Osteoblast (primary cell): ENCODE measurements around the gene DCAF10. TPM values are rescaled to one million over a fixed set of nuclear protein-coding genes. Genes with fewer than 3 reads are reported as not detected.

Experiments
- DNase-seq: peaks from one replicate; pipeline ENCODE4 v3.0.0; 2011; ENCODE audit warnings: low spot score, mixed read lengths; ENCODE audit not compliant: insufficient read length; ENCODE audit errors: missing footprints
- H2AFZ ChIP-seq: 2 replicates; pipeline ENCODE4 v1.6.0; 2011; ENCODE audit warnings: mild to moderate bottlenecking, low read length
- H3K27ac ChIP-seq: 2 replicates; pipeline ENCODE4 v1.5.1; 2011; ENCODE audit warnings: mild to moderate bottlenecking, low read depth, low read length, moderate library complexity
- H3K27me3 ChIP-seq: 2 replicates; pipeline ENCODE4 v1.6.0; 2012; ENCODE audit warnings: mild to moderate bottlenecking, control low read depth, inconsistent platforms, low read length, moderate library complexity; ENCODE audit not compliant: insufficient read depth
- H3K36me3 ChIP-seq: 2 replicates; pipeline ENCODE4 v1.5.1; 2011; ENCODE audit warnings: mild to moderate bottlenecking, low read length, control low read depth, moderate library complexity; ENCODE audit not compliant: insufficient read depth
- H3K4me1 ChIP-seq: 2 replicates; pipeline ENCODE4 v1.5.1; 2011; ENCODE audit warnings: mild to moderate bottlenecking, low read length, control low read depth, moderate library complexity; ENCODE audit not compliant: insufficient read depth
- H3K4me2 ChIP-seq: 2 replicates; pipeline ENCODE4 v1.6.0; 2011; ENCODE audit warnings: mild to moderate bottlenecking, low read length; ENCODE audit not compliant: insufficient read depth
- H3K4me3 ChIP-seq: fragments of 200-600 bp; sonication (generic); 3 replicates; pipeline ENCODE4 v1.5.1; 2012; ENCODE audit warnings: mild to moderate bottlenecking, low read length, inconsistent platforms; ENCODE audit not compliant: insufficient read depth
- H3K79me2 ChIP-seq: 2 replicates; pipeline ENCODE4 v1.6.0; 2012; ENCODE audit warnings: mild to moderate bottlenecking, low read length, control low read depth, inconsistent platforms; ENCODE audit not compliant: insufficient read depth
- H3K9me3 ChIP-seq: 2 replicates; pipeline ENCODE4 v1.5.1; 2011; ENCODE audit warnings: low read depth, low read length, control low read depth
- H4K20me1 ChIP-seq: 2 replicates; pipeline ENCODE4 v1.6.0; 2012; ENCODE audit warnings: mild to moderate bottlenecking, low read length, control low read depth; ENCODE audit not compliant: insufficient read depth
- CTCF ChIP-seq: IDR thresholded peaks from 2 replicates; pipeline ENCODE4 v1.5.1; 2011; ENCODE audit warnings: mild to moderate bottlenecking, low read depth, low read length, moderate library complexity; ENCODE audit errors: extremely low read depth
- total RNA-seq: library from RNA; depleted of rRNA; stranded (reverse); fragments of >200 nt; gene quantifications from 2 replicates; pipeline ENCODE4 v1.2.3, GENCODE V29; 2012

DCAF10 gene
- total RNA-seq, 1 donor = 30.4 TPM

GRCh38 chr9:37752642-37753488, 47.7 kb upstream of the DCAF10 start:
- H4K20me1 ChIP-seq = no peaks in the 10 kb centered on the region
- H2AFZ ChIP-seq = peak overlapping the region; percentile 98
- TF ChIP-seq CTCF = no peak
- H3K4me2 ChIP-seq = peak overlapping the region; percentile 95
- H3K36me3 ChIP-seq = no peaks in the 10 kb centered on the region
- H3K4me3 ChIP-seq = peak overlapping the region; percentile 94
- peaks cover 10% of the 10 kb centered on the region for H3K4me1 ChIP-seq
- H3K9me3 ChIP-seq = no peaks in the 10 kb centered on the region
- no peak for DNase-seq
- peaks cover 12% of the 10 kb centered on the region for H3K79me2 ChIP-seq
- peak overlapping the region; percentile 83 for H3K27ac ChIP-seq
- no peaks in the 10 kb centered on the region for H3K27me3 ChIP-seq

GRCh38 chr9:37753489-37754190, 47.0 kb upstream of the DCAF10 start, which contains the start of gene TRMT10B:
TSS of gene TRMT10B (plus strand) at chr9:37753805. CDS start at chr9:37761932, 8,127 bp downstream.
- no peaks in the 10 kb centered on the region for H3K36me3 ChIP-seq
- DNase-seq = peak; percentile 98
- no peak for TF ChIP-seq CTCF
- no peaks in the 10 kb centered on the region for H3K27me3 ChIP-seq
- H3K9me3 ChIP-seq = no peaks in the 10 kb centered on the region
- peak within 1 kb of the TSS; percentile 83 for H3K27ac ChIP-seq
- H3K4me3 ChIP-seq = peak within 1 kb of the TSS; percentile 94
- H4K20me1 ChIP-seq = no peaks in the 10 kb centered on the region
- H3K4me1 ChIP-seq = peaks cover 10% of the 10 kb centered on the region
- H3K4me2 ChIP-seq = peak within 1 kb of the TSS; percentile 95
- peak within 1 kb of the TSS; percentile 98 for H2AFZ ChIP-seq
- peaks cover 12% of the 10 kb centered on the region for H3K79me2 ChIP-seq

- DNase-seq = no peak
- H3K27ac ChIP-seq = no peak overlapping the region
- peaks cover 5% of the 10 kb centered on the region for H4K20me1 ChIP-seq
- no peaks in the 10 kb centered on the region for H3K27me3 ChIP-seq
- no peaks in the 10 kb centered on the region for H3K9me3 ChIP-seq
- H3K4me1 ChIP-seq = peaks cover 28% of the 10 kb centered on the region
- H3K36me3 ChIP-seq = no peaks in the 10 kb centered on the region
- H2AFZ ChIP-seq = no peak overlapping the region
- H3K4me2 ChIP-seq = no peak overlapping the region
- no peak overlapping the region for H3K4me3 ChIP-seq
- peaks cover 12% of the 10 kb centered on the region for H3K79me2 ChIP-seq
- TF ChIP-seq CTCF = no peak
These were observed 41.9 kb upstream of the DCAF10 start for GRCh38 chr9:37758747-37759146.
